Choroid plexus epithelial cell (primary cell): ENCODE measurements around the gene PON2.
A peak's percentile ranks its signal among the peaks of the same experiment; 100 is the strongest.

ENCODE experiments used
- DNase-seq: peaks from one replicate; pipeline ENCODE4 v3.0.0-alpha.2; 2010; ENCODE audit warnings: low read depth
- H3K4me3 ChIP-seq: 2 replicates; pipeline ENCODE4 v1.5.1; 2011; ENCODE audit warnings: low read depth, mild to moderate bottlenecking, control low read depth, low read length, moderate library complexity
- TF ChIP-seq, protein P1 (sequence below): conservative IDR thresholded peaks from 2 replicates; pipeline ENCODE4 v1.5.1; 2011; ENCODE audit warnings: low read depth, mild to moderate bottlenecking, control low read depth, inconsistent platforms, low read length, moderate library complexity

The PON2 gene

DNA sequence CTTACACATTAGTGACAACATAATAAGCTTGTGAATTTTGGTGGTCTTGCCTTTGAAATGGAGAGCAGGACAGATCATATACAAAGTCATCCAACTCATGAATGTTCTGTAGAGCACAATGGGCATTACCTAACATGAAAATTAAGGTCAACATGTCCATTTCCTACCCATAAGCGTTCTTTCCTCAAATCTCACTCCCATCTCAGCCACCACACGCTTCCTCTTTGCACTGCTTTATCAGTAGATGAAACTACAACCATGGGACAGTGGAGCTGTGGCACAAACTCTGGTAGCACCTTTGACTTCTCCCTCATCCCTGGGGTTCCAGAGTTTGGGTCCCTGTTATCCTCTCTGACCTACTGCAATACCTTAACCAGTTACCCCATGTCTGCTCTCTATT lies 2.2 kb downstream of the PON2 start:
- TF ChIP-seq, protein P1, sequence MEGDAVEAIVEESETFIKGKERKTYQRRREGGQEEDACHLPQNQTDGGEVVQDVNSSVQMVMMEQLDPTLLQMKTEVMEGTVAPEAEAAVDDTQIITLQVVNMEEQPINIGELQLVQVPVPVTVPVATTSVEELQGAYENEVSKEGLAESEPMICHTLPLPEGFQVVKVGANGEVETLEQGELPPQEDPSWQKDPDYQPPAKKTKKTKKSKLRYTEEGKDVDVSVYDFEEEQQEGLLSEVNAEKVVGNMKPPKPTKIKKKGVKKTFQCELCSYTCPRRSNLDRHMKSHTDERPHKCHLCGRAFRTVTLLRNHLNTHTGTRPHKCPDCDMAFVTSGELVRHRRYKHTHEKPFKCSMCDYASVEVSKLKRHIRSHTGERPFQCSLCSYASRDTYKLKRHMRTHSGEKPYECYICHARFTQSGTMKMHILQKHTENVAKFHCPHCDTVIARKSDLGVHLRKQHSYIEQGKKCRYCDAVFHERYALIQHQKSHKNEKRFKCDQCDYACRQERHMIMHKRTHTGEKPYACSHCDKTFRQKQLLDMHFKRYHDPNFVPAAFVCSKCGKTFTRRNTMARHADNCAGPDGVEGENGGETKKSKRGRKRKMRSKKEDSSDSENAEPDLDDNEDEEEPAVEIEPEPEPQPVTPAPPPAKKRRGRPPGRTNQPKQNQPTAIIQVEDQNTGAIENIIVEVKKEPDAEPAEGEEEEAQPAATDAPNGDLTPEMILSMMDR = no peak
- no peak for DNase-seq

DNA sequence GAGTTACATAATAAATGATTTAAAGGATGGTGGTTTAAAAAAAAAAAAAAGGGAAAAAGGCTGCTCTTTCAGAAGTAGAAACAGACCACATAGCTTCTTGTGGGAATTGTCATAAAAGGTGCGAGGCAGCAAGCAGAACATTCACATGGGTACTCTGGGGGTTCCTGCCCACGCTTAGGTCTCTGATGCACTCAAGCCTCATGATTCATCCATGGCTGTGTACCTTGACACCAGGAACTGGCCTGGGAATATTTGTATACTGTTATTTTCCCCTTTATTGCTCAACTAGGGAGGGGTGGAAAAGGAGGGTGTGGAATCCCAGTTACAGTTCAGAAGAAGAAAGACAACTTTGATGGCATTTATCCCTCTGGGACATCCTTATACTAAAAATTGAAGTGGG lies 4.0 kb downstream of the PON2 start:
- H3K4me3 ChIP-seq = no peak overlapping the region
- DNase-seq = peak; percentile 72
- TF ChIP-seq, protein P1 = no peak

More for the DNA sequence above, 2.2 kb downstream of the PON2 start:
- no peak overlapping the region for H3K4me3 ChIP-seq

DNA sequence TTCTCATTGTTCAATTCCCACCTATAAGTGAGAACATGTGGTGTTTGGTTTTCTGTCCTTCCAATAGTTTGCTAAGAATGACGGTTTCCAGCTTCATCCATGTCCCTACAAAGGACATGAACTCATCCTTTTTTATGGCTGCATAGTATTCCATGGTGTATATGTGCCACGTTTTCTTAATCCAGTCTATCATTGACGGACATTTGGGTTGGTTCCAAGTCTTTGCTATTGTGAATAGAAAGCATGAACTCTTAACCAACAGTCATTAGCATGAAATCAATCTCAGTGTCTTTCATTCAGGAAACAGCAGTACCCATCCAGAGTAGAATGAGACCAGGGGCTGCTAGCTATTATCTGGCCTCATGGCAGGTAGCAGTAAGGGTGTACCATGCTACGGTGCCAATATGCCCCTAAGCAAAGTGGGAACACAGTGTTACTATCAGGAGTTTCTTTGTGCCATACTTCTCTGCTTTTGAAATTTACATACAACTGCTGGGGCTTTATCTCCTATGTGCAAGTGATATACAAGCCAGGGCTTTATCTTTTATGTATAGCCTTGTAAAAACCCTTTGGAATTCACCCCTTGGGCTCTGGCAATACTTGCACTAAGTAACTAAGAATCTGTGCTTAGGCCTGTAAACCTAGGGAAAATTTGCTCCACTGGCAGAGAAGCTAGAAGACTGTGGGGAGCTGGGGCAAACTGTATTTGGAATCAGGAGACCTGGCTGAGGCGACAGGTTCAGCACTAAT lies 5.4 kb downstream of the PON2 start:
- DNase-seq = no peak
- no peak overlapping the region for H3K4me3 ChIP-seq
- TF ChIP-seq, protein P1 = no peak

DNA sequence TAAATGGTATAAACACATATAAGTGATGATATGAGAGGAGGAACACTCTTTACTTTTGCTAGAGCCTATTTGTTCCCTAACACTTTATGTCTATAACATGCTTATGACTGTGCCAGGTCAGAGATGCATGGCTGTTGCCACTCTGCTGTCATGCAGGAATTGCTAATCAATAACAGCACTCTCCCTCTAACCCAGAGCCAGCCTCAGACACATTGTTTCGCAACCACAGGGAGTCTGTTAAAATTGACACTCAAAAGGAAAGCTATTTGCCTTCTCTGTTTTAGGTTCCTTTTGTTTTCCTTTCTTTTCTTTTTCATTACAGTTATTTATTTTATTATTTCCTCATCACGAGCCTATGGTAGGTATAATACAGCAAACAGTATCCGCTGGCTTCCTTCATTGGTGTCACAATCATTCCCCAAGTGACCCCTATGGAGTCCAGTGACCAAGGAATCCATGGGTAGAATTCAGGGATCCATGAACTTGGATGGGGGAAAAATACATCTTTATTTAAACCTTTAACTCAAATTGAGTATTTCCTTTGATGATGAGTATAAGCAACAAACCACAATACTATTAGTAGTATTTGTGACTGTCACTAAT lies 6.8 kb downstream of the PON2 start:
- no peak overlapping the region for H3K4me3 ChIP-seq
- DNase-seq = no peak
- TF ChIP-seq, protein P1 = no peak

DNA sequence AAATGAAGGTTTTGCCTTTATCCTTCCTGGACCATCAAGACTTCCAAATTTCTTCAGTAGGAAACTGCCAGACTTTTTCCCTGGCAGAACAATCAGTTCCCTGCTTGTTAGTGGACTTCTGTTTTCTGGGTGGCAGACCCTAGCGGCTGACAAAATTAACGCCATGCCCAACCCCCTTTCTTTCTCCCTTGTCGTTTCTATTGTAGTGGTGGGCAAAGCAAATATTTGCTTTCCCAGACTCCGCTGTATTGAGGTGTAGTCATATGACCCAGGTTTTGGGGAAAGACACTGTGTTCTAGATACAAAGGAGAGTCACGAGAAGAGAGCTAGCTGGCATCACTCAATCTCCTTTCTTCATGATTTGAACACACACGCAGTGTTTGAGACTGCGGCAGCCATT lies 7.7 kb downstream of the PON2 start:
- TF ChIP-seq, protein P1 = no peak
- no peak for DNase-seq
- no peak overlapping the region for H3K4me3 ChIP-seq

DNA sequence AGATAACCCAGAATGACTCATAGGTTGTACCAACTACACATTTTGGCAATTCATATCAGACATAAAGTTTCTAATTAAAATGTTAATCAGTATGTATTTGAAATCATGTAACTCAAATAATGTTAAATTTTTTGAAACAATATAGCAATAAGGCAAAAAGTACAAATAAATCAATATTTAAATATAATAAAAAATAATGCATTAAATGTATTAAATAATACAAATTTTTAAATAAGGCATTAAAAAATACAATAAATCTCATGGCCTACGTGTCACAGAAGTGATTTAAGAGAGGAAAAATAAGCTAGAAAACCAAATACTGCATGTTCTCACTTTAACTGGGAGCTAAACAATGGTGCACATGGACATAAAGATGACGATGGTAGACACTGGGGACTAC lies 9.1 kb downstream of the PON2 start:
- H3K4me3 ChIP-seq = no peak overlapping the region
- TF ChIP-seq, protein P1 = no peak
- DNase-seq = no peak

DNA sequence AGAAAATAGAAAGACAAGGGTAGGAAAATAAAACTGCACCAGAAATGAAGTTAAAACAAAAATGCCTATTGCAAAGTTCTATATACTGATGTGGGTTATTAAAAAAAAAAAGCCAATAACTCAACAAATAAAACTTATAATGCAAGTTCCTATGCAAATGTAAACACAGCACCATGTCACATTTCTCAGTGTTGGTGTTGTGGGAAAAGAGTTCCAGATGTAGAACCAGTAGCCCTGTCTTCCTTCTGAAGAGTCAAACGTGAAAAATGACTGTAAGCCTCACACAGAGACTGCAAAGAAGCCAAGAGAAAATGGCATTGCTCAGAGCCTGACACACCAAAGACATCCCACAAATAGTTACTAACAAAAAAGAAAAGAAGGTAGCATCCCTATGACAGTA lies 10.1 kb downstream of the PON2 start:
- TF ChIP-seq, protein P1 = no peak
- no peak for DNase-seq
- no peak overlapping the region for H3K4me3 ChIP-seq
